Measurements from ENCODE around the gene BABAM2.

BABAM2 gene

DNA sequence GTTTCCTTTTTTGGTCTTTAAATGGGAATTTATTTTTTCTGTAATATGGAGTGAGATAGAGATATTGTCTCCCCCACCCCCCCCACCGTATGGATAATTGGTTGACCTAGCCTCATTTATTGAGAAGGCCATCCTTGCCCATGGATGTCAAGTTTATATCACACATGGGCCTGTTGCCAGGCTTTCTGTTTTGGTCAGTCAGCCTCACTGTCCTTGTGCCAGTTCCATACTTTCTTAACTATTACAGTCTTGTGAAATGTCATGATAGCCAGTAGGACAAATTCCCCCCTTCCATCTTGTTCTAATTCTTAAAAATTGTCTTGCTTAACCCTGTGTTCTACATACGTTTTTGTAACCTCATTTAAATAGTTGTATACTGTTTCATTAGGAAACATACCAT is 12.5 kb downstream of the BABAM2 start:
- H3K4me3 ChIP-seq (ENCODE audit: low read length) = no peak overlapping the region
- no peaks in the 10 kb centered on the region for H3K36me3 ChIP-seq (ENCODE audit: control insufficient read depth, insufficient read depth, low read length)
- H3K9ac ChIP-seq (ENCODE audit: low read length) = no peak overlapping the region
- no peak overlapping the region for H3K27ac ChIP-seq (ENCODE audit: low read depth, low read length)
- no peaks in the 10 kb centered on the region for H3K27me3 ChIP-seq (ENCODE audit: control insufficient read depth, insufficient read depth, low read length)
- H3K4me1 ChIP-seq (ENCODE audit: control insufficient read depth, insufficient read depth, low read length) = no peaks in the 10 kb centered on the region

DNA sequence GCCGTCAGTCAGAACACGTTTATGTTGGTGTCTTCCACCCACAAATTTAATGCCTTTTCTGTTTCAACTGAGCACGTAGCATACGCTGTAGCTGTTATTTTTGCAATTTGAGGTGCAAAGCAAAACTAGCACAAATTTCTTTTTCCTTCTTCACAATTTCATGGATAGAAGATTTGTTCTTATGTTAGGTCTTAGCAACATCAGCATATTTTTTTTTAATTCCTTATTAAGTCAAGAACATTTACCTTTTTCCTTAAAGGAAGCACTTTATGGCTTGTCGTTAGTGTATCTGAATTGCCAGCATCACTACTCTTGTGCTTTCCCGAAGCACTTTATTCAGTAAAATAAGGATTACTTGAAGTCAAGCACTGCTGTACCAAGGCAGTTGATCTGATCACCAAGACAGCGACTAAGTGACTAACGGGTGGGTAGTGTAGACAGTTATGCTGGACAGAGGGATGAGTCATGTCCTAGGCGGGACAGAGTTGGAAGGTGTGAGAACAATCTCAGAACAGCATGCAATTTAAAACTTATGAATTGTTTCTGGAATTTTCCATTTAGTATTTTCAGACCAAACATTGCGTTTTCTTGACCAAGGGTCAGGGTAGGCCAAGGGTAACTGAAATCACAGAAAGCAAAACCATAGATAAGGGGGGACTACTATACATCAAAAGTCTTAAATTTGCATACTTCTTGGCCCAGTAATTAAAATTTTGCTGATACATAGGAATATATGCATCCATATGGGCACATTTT is 13.3 kb downstream of the BABAM2 start:
- Histone ChIP-seq H3K9ac (ENCODE audit: low read length) (no peak overlapping the region), H3K4me3 (ENCODE audit: low read length) (no peak overlapping the region), H3K27ac (ENCODE audit: low read depth, low read length) (no peak overlapping the region), H3K36me3 (ENCODE audit: control insufficient read depth, insufficient read depth, low read length) (no peaks in the 10 kb centered on the region), H3K27me3 (ENCODE audit: control insufficient read depth, insufficient read depth, low read length) (no peaks in the 10 kb centered on the region), H3K4me1 (ENCODE audit: control insufficient read depth, insufficient read depth, low read length) (no peaks in the 10 kb centered on the region)

DNA sequence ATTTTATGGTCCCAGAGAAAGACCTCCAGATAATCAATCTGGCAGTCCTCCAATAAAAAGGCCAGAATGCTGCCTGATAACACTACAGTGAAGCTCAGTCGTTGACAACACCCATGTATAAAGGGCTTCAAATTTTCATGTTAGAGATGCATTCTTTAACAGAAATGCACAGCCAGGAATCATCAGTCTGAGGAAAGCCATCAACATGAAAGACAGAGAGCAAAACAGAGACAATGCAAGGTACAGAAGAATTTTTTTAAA is 13.8 kb downstream of the BABAM2 start:
- H3K27me3 ChIP-seq (ENCODE audit: control insufficient read depth, insufficient read depth, low read length) = no peaks in the 10 kb centered on the region
- H3K27ac ChIP-seq (ENCODE audit: low read depth, low read length) = no peak overlapping the region
- H3K4me1 ChIP-seq (ENCODE audit: control insufficient read depth, insufficient read depth, low read length) = no peaks in the 10 kb centered on the region
- no peaks in the 10 kb centered on the region for H3K36me3 ChIP-seq (ENCODE audit: control insufficient read depth, insufficient read depth, low read length)
- H3K9ac ChIP-seq (ENCODE audit: low read length) = no peak overlapping the region
- no peak overlapping the region for H3K4me3 ChIP-seq (ENCODE audit: low read length)

DNA sequence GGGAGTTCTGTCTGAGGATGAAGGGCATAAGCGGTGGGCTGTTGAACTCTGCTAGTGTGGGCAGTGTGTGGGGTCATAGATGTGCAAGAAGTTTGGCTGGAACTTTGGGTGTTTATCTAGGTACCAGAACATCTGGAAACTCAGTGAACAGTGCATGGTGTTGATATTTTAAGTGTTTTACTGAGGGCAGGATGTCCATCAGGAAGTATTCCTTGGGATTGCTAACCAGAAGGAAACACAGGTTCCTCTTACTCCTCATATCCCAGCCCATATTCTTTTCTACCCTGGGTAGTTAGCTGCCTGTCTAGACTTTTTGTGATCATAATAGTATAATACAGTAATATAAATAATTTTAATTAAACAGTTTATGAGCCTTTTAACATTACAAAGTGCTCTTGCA is 15.5 kb downstream of the BABAM2 start:
- Histone ChIP-seq H3K36me3 (ENCODE audit: control insufficient read depth, insufficient read depth, low read length) (no peaks in the 10 kb centered on the region), H3K27me3 (ENCODE audit: control insufficient read depth, insufficient read depth, low read length) (no peaks in the 10 kb centered on the region), H3K27ac (ENCODE audit: low read depth, low read length) (no peak overlapping the region), H3K4me3 (ENCODE audit: low read length) (no peak overlapping the region), H3K9ac (ENCODE audit: low read length) (no peak overlapping the region), H3K4me1 (ENCODE audit: control insufficient read depth, insufficient read depth, low read length) (no peaks in the 10 kb centered on the region)

DNA sequence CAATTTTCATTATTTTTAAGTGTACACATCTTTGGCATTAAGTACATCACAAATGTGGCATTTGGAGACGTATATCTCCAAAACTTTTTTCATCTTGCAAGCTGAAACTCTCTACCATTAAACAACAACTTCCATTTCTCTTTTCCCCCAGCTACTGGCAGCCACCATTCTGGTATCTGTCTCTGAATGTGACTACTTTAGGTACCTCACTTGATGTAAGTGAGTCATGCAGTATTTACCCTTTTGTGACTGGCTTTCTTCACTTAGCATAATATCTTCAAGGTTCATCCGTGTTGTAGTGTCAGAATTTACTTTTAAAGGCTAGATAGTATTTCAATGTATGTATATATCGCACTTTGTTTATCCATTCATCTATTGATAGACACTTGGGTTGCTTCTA is 17.0 kb downstream of the BABAM2 start:
- Histone ChIP-seq H3K27me3 (ENCODE audit: control insufficient read depth, insufficient read depth, low read length) (no peaks in the 10 kb centered on the region), H3K36me3 (ENCODE audit: control insufficient read depth, insufficient read depth, low read length) (no peaks in the 10 kb centered on the region), H3K4me3 (ENCODE audit: low read length) (no peak overlapping the region), H3K27ac (ENCODE audit: low read depth, low read length) (no peak overlapping the region), H3K4me1 (ENCODE audit: control insufficient read depth, insufficient read depth, low read length) (no peaks in the 10 kb centered on the region), H3K9ac (ENCODE audit: low read length) (no peak overlapping the region)

DNA sequence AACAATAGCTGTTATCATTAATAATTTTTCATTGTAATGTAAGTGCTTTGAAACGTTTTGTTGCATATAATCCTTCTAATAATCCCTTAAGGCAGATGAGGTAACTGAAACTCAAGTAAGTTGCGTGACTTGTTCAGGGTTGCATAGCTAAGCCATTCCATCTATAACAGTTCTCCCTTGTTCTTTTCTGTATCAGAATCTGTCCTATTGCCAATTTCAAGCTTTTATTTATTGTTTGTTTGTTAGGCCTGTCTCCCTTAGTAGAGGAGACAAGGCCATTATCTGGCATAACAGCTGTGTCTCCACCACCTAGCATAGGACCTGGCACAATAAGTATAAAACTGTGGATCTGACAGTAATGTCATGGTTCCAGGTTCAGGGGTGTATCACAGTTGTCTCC is 19.4 kb downstream of the BABAM2 start:
- no peaks in the 10 kb centered on the region for H3K27me3 ChIP-seq (ENCODE audit: control insufficient read depth, insufficient read depth, low read length)
- no peak overlapping the region for H3K27ac ChIP-seq (ENCODE audit: low read depth, low read length)
- H3K4me3 ChIP-seq (ENCODE audit: low read length) = no peak overlapping the region
- H3K36me3 ChIP-seq (ENCODE audit: control insufficient read depth, insufficient read depth, low read length) = no peaks in the 10 kb centered on the region
- H3K4me1 ChIP-seq (ENCODE audit: control insufficient read depth, insufficient read depth, low read length) = peaks cover 2% of the 10 kb centered on the region
- H3K9ac ChIP-seq (ENCODE audit: low read length) = no peak overlapping the region

DNA sequence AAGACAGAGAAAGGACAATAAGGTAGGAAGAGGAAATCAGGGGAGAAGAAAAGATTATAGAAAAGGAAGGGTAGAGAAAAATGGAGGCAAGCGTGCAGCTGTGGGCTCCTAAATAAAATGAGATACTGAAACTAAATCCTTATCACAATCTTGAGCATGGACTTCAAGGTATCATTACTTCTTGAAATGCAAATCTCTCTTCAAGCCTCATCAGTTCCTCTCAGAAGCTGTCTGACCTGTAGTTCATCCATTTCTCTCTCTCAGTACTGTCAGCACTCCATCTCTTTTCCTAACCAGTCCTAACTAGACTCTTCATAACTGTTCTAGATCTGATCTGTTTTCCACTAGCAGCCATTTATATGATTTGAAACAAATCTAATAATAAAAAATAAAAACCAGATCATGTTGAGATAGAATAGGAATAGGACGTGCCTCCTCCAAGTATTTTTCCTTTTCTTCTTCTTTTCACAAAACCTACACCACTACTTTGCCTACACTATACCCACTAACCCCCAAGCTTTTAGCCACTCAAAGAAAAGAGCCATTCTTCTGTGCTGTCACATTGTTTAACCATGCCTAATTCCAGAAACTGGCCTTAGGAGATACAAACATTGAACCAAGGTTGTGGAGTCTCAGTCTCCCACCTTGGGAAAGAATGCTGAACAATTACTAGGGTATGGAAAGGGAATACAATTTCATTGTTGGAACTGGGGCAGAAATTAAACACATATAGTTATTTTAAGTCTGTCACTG is 21.1 kb downstream of the BABAM2 start:
- H3K27me3 ChIP-seq (ENCODE audit: control insufficient read depth, insufficient read depth, low read length) = no peaks in the 10 kb centered on the region
- H3K36me3 ChIP-seq (ENCODE audit: control insufficient read depth, insufficient read depth, low read length) = no peaks in the 10 kb centered on the region
- peaks cover 19% of the 10 kb centered on the region for H3K4me1 ChIP-seq (ENCODE audit: control insufficient read depth, insufficient read depth, low read length)
- no peak overlapping the region for H3K4me3 ChIP-seq (ENCODE audit: low read length)
- H3K9ac ChIP-seq (ENCODE audit: low read length) = no peak overlapping the region
- H3K27ac ChIP-seq (ENCODE audit: low read depth, low read length) = no peak overlapping the region

DNA sequence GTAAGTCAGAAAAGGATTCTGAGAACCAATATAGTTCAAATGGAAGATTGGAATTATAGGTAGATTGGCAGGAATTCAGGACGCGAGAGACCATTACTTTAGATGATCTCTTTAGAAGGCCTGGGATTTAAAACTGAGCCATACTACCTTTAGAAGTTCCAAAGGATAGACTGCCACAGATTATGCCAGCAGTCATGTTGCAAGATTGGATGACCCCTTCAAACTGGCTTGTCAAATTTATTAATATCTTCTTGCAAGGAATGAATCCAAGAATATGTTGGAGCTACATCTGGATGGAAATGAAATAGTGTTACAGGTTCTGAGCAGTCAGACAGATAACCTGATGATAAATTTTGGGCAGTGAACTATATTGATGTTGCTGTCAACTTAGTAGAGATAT is 22.0 kb downstream of the BABAM2 start:
- Histone ChIP-seq H3K4me3 (ENCODE audit: low read length) (no peak overlapping the region), H3K27ac (ENCODE audit: low read depth, low read length) (no peak overlapping the region)

DNA sequence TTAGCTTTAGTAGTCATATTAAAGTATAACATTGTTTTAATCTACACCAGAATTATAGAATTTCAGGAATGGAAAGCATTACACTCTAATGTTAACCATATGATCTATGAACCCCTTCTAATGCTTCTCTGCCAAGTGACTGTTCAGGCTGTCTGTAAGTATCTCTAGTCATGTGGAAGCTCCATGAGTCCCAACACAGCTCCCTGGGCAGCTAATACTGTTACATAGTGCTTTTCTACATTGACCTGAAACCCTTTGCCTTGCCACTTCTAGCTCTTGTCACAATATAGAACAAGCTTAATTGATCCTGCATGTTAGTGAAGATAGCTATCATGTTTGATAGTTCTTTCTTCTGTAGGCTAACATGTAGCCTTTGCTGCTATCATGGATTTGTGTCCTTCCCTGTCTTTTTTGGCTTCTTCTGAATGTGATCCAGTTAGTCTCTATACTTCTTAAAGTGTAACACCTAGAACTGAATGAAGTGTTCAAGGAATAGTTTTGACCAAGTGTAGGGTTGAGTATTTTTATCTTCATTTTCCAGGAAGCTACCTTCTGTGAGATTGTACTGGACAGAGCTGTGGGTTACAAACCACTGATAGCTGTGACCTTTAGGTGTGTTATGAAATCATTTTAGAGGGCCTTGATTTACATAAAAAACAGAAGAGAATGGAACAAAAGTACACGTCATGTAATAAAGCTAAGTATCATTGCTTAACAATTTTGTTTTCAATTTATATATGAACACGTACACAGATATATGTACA is 23.7 kb downstream of the BABAM2 start:
- H3K9ac ChIP-seq (ENCODE audit: low read length) = no peak overlapping the region
- no peak overlapping the region for H3K4me3 ChIP-seq (ENCODE audit: low read length)
- no peaks in the 10 kb centered on the region for H3K36me3 ChIP-seq (ENCODE audit: control insufficient read depth, insufficient read depth, low read length)
- H3K4me1 ChIP-seq (ENCODE audit: control insufficient read depth, insufficient read depth, low read length) = peaks cover 20% of the 10 kb centered on the region
- peak overlapping the region; percentile 71 for H3K27ac ChIP-seq (ENCODE audit: low read depth, low read length)
- no peaks in the 10 kb centered on the region for H3K27me3 ChIP-seq (ENCODE audit: control insufficient read depth, insufficient read depth, low read length)

More for the DNA sequence above, 22.0 kb downstream of the BABAM2 start:
- peaks cover 20% of the 10 kb centered on the region for H3K4me1 ChIP-seq (ENCODE audit: control insufficient read depth, insufficient read depth, low read length)
- no peaks in the 10 kb centered on the region for H3K36me3 ChIP-seq (ENCODE audit: control insufficient read depth, insufficient read depth, low read length)
- no peak overlapping the region for H3K9ac ChIP-seq (ENCODE audit: low read length)
- H3K27me3 ChIP-seq (ENCODE audit: control insufficient read depth, insufficient read depth, low read length) = no peaks in the 10 kb centered on the region

DNA sequence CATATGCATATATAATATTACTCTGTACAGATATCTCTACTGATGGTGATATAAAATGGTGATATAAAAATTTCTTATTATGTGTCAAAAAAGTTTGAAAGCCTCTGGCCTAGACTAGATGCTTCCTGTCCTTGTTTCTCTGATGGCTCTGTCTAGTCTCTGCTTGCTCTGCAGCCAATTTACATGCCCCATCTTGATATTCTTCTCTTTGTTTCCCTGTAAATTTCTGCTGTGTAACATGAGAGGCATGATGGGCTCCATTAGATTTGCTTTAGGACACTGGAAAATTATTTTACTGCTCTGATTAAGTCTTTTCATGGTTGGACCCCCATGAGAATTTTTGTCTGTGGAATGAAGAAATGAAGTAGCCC is 24.3 kb downstream of the BABAM2 start:
- Histone ChIP-seq H3K36me3 (ENCODE audit: control insufficient read depth, insufficient read depth, low read length) (no peaks in the 10 kb centered on the region), H3K4me3 (ENCODE audit: low read length) (no peak overlapping the region), H3K27me3 (ENCODE audit: control insufficient read depth, insufficient read depth, low read length) (no peaks in the 10 kb centered on the region), H3K4me1 (ENCODE audit: control insufficient read depth, insufficient read depth, low read length) (peaks cover 20% of the 10 kb centered on the region), H3K27ac (ENCODE audit: low read depth, low read length) (peak overlapping the region; percentile 71), H3K9ac (ENCODE audit: low read length) (no peak overlapping the region)

DNA sequence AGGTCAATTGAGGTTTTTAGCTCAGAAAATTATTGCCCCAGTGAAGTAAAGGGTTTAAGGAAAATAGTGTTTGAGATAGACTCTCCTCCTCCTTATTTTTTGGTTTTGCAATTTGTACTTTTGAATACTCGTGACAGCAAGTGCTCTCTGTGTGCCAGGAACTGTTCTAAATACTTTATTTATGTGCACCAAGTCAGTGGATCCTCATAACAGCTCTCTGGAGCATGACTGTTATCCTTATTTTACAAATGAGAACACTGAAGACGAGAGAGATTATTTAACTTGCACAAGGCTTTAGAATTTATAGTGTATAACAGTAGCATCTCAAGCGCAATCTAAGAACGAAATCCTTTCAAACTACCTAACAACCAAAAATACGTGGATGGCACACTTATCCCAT is 24.7 kb downstream of the BABAM2 start:
- H3K4me1 ChIP-seq (ENCODE audit: control insufficient read depth, insufficient read depth, low read length) = peaks cover 20% of the 10 kb centered on the region

DNA sequence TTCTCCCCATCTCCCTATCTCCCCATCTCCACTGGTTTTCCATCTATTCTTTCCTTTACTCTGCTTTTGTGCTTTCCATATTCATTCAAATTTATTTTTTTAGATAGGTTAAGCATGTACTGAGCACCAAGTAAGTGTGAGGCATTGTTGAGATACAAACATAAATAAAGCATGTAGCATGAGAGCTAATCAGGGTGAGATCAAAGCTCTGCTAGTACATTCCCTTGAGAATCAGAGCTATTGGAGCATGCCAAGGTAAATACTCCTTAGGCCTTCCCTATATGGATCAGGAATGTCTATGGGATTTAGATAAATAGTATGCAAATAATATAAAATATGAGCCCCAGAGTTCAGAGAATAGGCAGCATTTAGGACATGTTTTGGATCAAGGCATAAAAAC is 25.3 kb downstream of the BABAM2 start:
- Histone ChIP-seq H3K36me3 (ENCODE audit: control insufficient read depth, insufficient read depth, low read length) (no peaks in the 10 kb centered on the region), H3K9ac (ENCODE audit: low read length) (no peak overlapping the region), H3K4me1 (ENCODE audit: control insufficient read depth, insufficient read depth, low read length) (peaks cover 20% of the 10 kb centered on the region), H3K27me3 (ENCODE audit: control insufficient read depth, insufficient read depth, low read length) (no peaks in the 10 kb centered on the region), H3K4me3 (ENCODE audit: low read length) (no peak overlapping the region), H3K27ac (ENCODE audit: low read depth, low read length) (peak overlapping the region; percentile 71)

More for the DNA sequence above, 24.7 kb downstream of the BABAM2 start:
- H3K4me3 ChIP-seq (ENCODE audit: low read length) = no peak overlapping the region
- no peak overlapping the region for H3K9ac ChIP-seq (ENCODE audit: low read length)
- H3K36me3 ChIP-seq (ENCODE audit: control insufficient read depth, insufficient read depth, low read length) = no peaks in the 10 kb centered on the region
- H3K27me3 ChIP-seq (ENCODE audit: control insufficient read depth, insufficient read depth, low read length) = no peaks in the 10 kb centered on the region
- peak overlapping the region; percentile 71 for H3K27ac ChIP-seq (ENCODE audit: low read depth, low read length)
